Activated T-helper 17 cell treated with anti-CD3 and anti-CD28 coated beads, Interleukin-2, amount 50 U/mL, for 72 hours (primary cell): ENCODE results near the gene WDR33. TPM values are rescaled to one million over a fixed set of nuclear protein-coding genes. Genes with fewer than 3 reads are reported as not detected.

Source experiments
- ATAC-seq: fragments of 150-1000 bp; cut with Tn5 transposase; replicated peaks from 2 replicates; pipeline ENCODE4 v1.10.0; 2021; ENCODE audit warnings: mild to moderate bottlenecking, moderate library complexity
- H3K27ac Mint-ChIP-seq: one replicate; pipeline ENCODE4 v1.8.0; 2022; ENCODE audit warnings: mixed read lengths
- H3K27me3 Mint-ChIP-seq: one replicate; pipeline ENCODE4 v1.8.0; 2022; ENCODE audit warnings: mixed read lengths
- H3K36me3 Mint-ChIP-seq: one replicate; pipeline ENCODE4 v1.8.0; 2022; ENCODE audit warnings: low read depth, mild to moderate bottlenecking, mixed read lengths
- H3K4me1 Mint-ChIP-seq: one replicate; pipeline ENCODE4 v1.8.0; 2022; ENCODE audit warnings: mixed read lengths
- H3K4me3 Mint-ChIP-seq: one replicate; pipeline ENCODE4 v1.8.0; 2022; ENCODE audit warnings: mild to moderate bottlenecking, mixed read lengths
- H3K9me3 Mint-ChIP-seq: one replicate; pipeline ENCODE4 v1.8.0; 2022; ENCODE audit warnings: mixed read lengths
- total RNA-seq, 2 donors: library from RNA; stranded (reverse); gene quantifications; one replicate each; pipeline ENCODE4 v1.2.3, GENCODE V29; 2022

WDR33 gene
- total RNA-seq, 2 donors from 2014 or later: 72.6 to 80.3 TPM

- H3K36me3 Mint-ChIP-seq: no peaks in the 10 kb centered on the region
- ATAC-seq: no peak
- H3K4me1 Mint-ChIP-seq: no peaks in the 10 kb centered on the region
- no peaks in the 10 kb centered on the region for H3K9me3 Mint-ChIP-seq
- peak within 1 kb of the TSS; percentile 77 for H3K4me3 Mint-ChIP-seq
- no peak within 1 kb of the TSS for H3K27ac Mint-ChIP-seq
- H3K27me3 Mint-ChIP-seq: peaks cover 47% of the 10 kb centered on the region
Observed at GRCh38 chr2:127675331-127676261, 135.4 kb downstream of the WDR33 start, which contains the start of gene LIMS2. LIMS2 (minus strand) TSS chr2:127675530; CDS start chr2:127675024, 506 bp downstream.

DNA sequence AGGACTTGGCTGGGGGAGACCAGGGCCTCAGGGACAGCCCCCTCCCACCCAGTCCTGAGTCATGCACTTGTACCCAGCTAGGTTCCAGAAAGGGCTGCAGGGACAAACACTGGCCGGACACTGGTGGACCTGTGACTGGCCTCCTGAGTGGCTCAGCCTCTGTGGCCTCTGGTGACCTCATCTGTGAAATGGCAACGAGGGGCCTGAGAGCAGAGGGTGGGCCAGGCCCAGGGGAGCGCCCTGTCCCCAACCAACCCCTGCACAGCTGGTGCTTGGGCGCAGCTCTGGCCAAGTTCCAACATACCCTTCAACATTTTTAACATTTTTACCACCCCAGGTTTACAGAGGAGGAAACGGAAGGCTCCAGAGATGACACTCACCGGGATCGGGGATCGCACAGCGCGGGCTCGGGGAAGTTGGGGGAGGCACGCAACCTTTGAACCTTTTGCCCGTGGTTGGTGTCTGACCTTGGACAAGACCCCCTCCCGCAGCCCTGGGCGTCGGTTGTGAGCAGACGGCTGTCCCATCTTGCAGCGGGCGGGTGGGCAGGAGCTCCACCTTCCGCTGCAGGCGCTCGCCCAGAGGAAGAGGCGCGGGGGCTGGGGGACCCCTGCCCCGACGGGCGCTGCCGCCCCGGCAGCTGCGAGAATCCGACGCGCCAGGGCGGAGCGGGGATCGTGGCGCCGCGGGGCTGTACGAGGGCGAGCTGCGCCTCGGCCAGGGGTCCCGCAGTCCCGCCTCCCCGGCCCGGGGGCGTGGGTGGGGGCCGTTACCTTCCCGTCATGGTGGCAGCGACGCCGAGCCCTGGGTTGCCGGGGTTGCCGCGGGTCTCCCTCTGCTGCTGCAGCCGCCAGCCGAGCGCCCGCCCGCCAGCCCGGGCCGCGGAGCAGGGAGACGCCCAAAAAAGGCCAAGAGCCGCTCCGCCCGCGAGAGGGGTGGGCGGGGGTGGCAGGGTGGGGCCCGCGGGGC lies 136.4 kb downstream of the WDR33 start:
- Mint-ChIP-seq H3K4me3 (peak overlapping the region; percentile 77), H3K36me3 (no peaks in the 10 kb centered on the region), H3K27me3 (peaks cover 54% of the 10 kb centered on the region), H3K9me3 (no peaks in the 10 kb centered on the region), H3K4me1 (no peaks in the 10 kb centered on the region), H3K27ac (no peak overlapping the region)
- peak; percentile 32 for ATAC-seq

GRCh38 chr2:127673291-127674069 lies 137.5 kb downstream of the WDR33 start:
- Mint-ChIP-seq H3K27me3 (peaks cover 55% of the 10 kb centered on the region), H3K4me1 (no peaks in the 10 kb centered on the region), H3K9me3 (no peaks in the 10 kb centered on the region), H3K36me3 (no peaks in the 10 kb centered on the region), H3K4me3 (peak overlapping the region; percentile 77), H3K27ac (no peak overlapping the region)
- ATAC-seq: no peak

DNA sequence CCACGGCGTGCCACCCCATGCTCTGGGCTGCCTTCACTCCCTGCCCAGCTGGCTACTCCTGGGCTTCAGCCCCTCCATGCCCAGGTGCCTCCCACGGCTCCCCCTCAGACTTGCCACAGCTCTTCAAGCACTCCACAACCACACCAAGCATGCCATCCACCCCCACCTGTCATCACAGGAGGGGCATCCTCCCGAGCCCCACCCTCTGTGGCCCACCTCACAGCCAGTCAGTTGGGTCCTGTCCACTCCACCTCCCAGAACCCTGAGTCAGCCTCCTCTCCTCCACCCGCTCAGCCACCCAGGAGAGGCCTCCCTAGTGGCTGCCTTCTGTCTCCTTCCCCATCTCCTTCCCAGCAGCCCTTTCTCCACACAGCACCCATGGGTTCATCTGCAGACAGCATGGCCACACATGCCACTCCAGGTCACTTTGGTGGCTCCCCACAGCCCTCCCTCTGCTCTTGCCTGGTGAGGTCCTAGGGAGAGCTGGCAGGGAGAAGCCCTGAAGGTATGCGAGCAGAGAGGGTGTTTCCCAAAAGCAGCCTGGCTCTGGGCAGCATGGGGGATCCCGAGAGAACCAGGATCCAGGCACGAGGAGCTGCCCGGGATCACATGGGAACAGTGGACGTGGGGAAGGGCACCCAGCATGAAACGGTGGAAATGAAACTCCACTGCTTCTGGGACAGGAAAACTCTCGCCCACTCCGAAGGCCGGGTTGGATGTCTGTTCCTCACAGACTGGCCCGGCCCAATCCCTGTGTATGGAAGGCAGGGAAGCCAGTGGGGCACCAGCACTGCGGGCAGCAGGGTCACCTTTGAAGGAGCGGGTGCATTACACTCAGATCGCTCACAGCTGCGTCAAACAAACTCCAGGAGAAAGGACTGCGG lies 138.4 kb downstream of the WDR33 start:
- Mint-ChIP-seq H3K4me3 (no peak overlapping the region), H3K27me3 (peaks cover 50% of the 10 kb centered on the region)

GRCh38 chr2:127671557-127672302 lies 139.2 kb downstream of the WDR33 start:
- Mint-ChIP-seq H3K27me3 (peaks cover 47% of the 10 kb centered on the region), H3K4me3 (no peak overlapping the region), H3K9me3 (no peaks in the 10 kb centered on the region), H3K27ac (no peak overlapping the region), H3K4me1 (no peaks in the 10 kb centered on the region), H3K36me3 (no peaks in the 10 kb centered on the region)
- ATAC-seq: no peak

More for the DNA sequence above, 138.4 kb downstream of the WDR33 start:
- Mint-ChIP-seq H3K9me3 (no peaks in the 10 kb centered on the region), H3K4me1 (no peaks in the 10 kb centered on the region), H3K27ac (no peak overlapping the region), H3K36me3 (no peaks in the 10 kb centered on the region)
- ATAC-seq: no peak

GRCh38 chr2:127670957-127671290 lies 140.0 kb downstream of the WDR33 start:
- no peaks in the 10 kb centered on the region for H3K4me1 Mint-ChIP-seq
- no peaks in the 10 kb centered on the region for H3K36me3 Mint-ChIP-seq
- no peak overlapping the region for H3K27ac Mint-ChIP-seq
- no peak overlapping the region for H3K4me3 Mint-ChIP-seq
- ATAC-seq: no peak
- peaks cover 45% of the 10 kb centered on the region for H3K27me3 Mint-ChIP-seq
- no peaks in the 10 kb centered on the region for H3K9me3 Mint-ChIP-seq

DNA sequence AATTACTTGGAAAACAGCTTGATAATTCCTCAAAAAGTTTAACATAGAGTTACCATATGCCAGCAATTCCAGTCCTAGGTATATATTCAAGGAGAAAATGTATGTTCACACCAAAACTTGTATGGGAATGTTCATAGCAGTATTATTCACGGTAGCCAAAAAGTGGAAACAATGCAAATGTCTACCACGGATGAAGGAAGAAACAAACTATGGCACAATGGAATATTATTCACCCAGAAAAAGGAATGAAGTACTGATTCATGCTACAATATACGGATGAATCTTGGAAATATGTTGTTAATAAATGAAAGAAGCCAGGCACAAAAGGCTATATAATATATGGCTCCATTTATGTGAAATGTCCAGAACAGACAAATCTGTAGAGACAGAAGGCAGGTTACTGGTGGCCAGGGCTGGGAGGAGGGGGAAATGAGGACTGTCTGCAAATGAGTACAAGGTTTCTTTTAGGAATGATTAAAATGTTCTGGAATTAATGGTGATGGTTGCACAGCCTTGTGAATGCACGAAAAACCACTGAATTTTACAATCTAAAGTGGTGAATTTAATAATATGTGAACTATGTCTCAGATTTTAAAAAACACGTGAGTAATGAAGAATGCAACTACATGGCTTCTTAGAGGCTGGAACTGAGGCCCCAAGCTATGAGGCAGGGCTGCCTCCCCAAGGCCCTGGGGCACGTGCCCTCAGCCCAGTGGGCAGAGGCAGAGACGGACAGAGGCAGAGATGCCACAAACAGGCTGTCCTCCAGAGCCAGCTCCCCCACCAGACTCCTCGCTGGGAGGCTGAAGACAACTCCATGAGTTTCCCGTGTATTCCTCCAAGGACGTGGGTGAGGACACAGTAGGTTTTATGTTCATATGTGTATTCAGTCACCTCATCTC lies 140.7 kb downstream of the WDR33 start:
- Mint-ChIP-seq H3K9me3 (no peaks in the 10 kb centered on the region), H3K27me3 (peaks cover 47% of the 10 kb centered on the region), H3K36me3 (no peaks in the 10 kb centered on the region), H3K27ac (no peak overlapping the region), H3K4me3 (no peak overlapping the region), H3K4me1 (no peaks in the 10 kb centered on the region)
- no peak for ATAC-seq

- no peaks in the 10 kb centered on the region for H3K9me3 Mint-ChIP-seq
- H3K36me3 Mint-ChIP-seq: no peaks in the 10 kb centered on the region
- H3K27me3 Mint-ChIP-seq: peaks cover 48% of the 10 kb centered on the region
- no peak overlapping the region for H3K27ac Mint-ChIP-seq
- no peak for ATAC-seq
- no peak overlapping the region for H3K4me3 Mint-ChIP-seq
- H3K4me1 Mint-ChIP-seq: no peaks in the 10 kb centered on the region
Observed at GRCh38 chr2:127669056-127669455, 141.9 kb downstream of the WDR33 start.

- no peak for ATAC-seq
- Mint-ChIP-seq H3K36me3 (no peaks in the 10 kb centered on the region), H3K9me3 (no peaks in the 10 kb centered on the region), H3K4me3 (no peak overlapping the region), H3K27ac (no peak overlapping the region), H3K27me3 (peaks cover 52% of the 10 kb centered on the region), H3K4me1 (no peaks in the 10 kb centered on the region)
Observed at GRCh38 chr2:127665267-127665893, 145.6 kb downstream of the WDR33 start.

DNA sequence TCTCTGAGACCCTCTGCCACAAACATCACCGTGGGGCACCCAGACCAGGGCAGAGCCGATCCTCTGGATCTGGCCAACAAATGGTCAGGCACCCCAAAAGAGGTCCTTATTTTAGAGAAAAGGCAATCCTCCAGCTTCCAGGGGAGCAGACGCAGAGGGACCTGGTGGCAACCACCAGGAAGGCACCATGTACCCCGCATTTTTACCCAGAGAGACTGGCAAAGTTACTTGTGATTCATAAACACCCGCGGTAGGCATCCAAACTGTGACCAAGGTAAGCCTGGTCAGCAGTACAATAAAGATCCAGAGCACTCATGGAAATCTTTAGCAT lies 146.1 kb downstream of the WDR33 start:
- H3K4me1 Mint-ChIP-seq: no peaks in the 10 kb centered on the region
- no peak overlapping the region for H3K4me3 Mint-ChIP-seq
- no peak overlapping the region for H3K27ac Mint-ChIP-seq
- ATAC-seq: no peak
- H3K27me3 Mint-ChIP-seq: peaks cover 47% of the 10 kb centered on the region
- no peaks in the 10 kb centered on the region for H3K9me3 Mint-ChIP-seq
- no peaks in the 10 kb centered on the region for H3K36me3 Mint-ChIP-seq

GRCh38 chr2:127664065-127664894 lies 146.7 kb downstream of the WDR33 start:
- Mint-ChIP-seq H3K27me3 (peaks cover 46% of the 10 kb centered on the region), H3K4me3 (no peak overlapping the region), H3K9me3 (no peaks in the 10 kb centered on the region), H3K36me3 (no peaks in the 10 kb centered on the region), H3K27ac (no peak overlapping the region), H3K4me1 (no peaks in the 10 kb centered on the region)
- ATAC-seq: no peak
